HL-60 (cell line): Measurements from ENCODE around the gene ACP6.

Source experiments
- DNase-seq, 2 experiments: peaks; one replicate each; pipeline ENCODE4 v3.0.0-alpha.2; 2010 to 2020; ENCODE audit warnings: low read depth in 1 of 2, low spot score in 1 of 2
- H3K27ac ChIP-seq: fragments of 250-450 bp; sonication (Bioruptor Pico); replicated peaks from 2 replicates; pipeline ENCODE4 v1.5.1; 2020; ENCODE audit warnings: mild to moderate bottlenecking, moderate library complexity
- H3K27me3 ChIP-seq: fragments of 250-450 bp; sonication (Bioruptor Pico); 2 replicates; pipeline ENCODE4 v1.5.1; 2021; ENCODE audit warnings: mild to moderate bottlenecking, moderate library complexity; ENCODE audit not compliant: insufficient read depth, poor library complexity, severe bottlenecking
- H3K4me3 ChIP-seq: replicated peaks from 2 replicates; pipeline ENCODE4 v1.5.1; 2011; ENCODE audit warnings: mild to moderate bottlenecking, control low read depth, low read length; ENCODE audit not compliant: insufficient read depth
- CTCF ChIP-seq: IDR thresholded peaks from one replicate; pipeline ENCODE4 v1.5.1; 2011; ENCODE audit warnings: low read length, control low read depth, inconsistent platforms; ENCODE audit not compliant: insufficient read depth
- GABPA ChIP-seq: IDR thresholded peaks from 2 replicates; pipeline ENCODE4 v1.6.1; 2012; ENCODE audit warnings: low read depth
- POLR2AphosphoS5 ChIP-seq: IDR thresholded peaks from 2 replicates; pipeline ENCODE4 v1.6.1; 2012; ENCODE audit warnings: low read depth
- REST ChIP-seq: IDR thresholded peaks from 2 replicates; pipeline ENCODE4 v1.6.1; 2012; ENCODE audit warnings: low read depth; ENCODE audit not compliant: insufficient replicate concordance
- SPI1 ChIP-seq: IDR thresholded peaks from 2 replicates; pipeline ENCODE4 v1.6.1; 2012; ENCODE audit warnings: low read depth, mild to moderate bottlenecking, borderline replicate concordance

The ACP6 gene

GRCh38 chr1:147609358-147609757 lies 61.0 kb downstream of the ACP6 start:
- no peak overlapping the region for H3K27ac ChIP-seq
- TF ChIP-seq SPI1 = no peak
- no peak for TF ChIP-seq CTCF
- no peak for TF ChIP-seq GABPA
- no peak for TF ChIP-seq POLR2AphosphoS5
- TF ChIP-seq REST = no peak
- H3K4me3 ChIP-seq = no peak overlapping the region
- peaks cover 13% of the 10 kb centered on the region for H3K27me3 ChIP-seq
- DNase-seq = no peak

GRCh38 chr1:147608596-147608995 lies 61.7 kb downstream of the ACP6 start:
- no peak overlapping the region for H3K4me3 ChIP-seq
- TF ChIP-seq SPI1 (no peak), REST (no peak), GABPA (no peak), POLR2AphosphoS5 (no peak), CTCF (no peak)
- H3K27ac ChIP-seq = no peak overlapping the region
- no peak for DNase-seq
- peaks cover 13% of the 10 kb centered on the region for H3K27me3 ChIP-seq

DNA sequence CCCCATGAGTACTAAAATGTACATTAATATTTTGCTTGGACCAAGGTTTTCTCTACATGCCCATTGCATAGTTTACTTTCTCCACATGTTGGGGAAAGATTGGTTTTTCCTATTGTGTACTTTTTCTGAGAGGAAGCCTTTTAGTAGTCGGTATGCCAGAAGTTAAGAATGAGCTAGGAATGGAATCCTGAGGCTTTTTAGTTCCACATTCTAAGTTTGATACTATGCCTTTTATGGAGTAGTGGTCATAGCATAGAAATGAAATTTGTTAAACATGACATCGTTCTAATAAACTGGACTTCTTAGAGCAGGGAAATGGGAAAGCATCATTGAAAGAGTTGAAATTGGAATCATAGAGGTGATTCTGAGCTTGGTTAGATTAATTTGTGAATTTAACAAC lies 64.7 kb downstream of the ACP6 start:
- no peak for TF ChIP-seq REST
- TF ChIP-seq CTCF = no peak
- no peak for TF ChIP-seq POLR2AphosphoS5
- TF ChIP-seq GABPA = no peak
- Histone ChIP-seq H3K27me3 (peaks cover 21% of the 10 kb centered on the region), H3K27ac (no peak overlapping the region), H3K4me3 (no peak overlapping the region)
- no peak for DNase-seq
